ENCODE results near the gene GPSM1.

Gene GPSM1

GRCh38 chr9:136292026-136292538 lies 35.3 kb upstream of the GPSM1 start:
- no peak for DNase-seq

GRCh38 chr9:136292591-136293448 lies 34.5 kb upstream of the GPSM1 start:
- DNase-seq = no peak

GRCh38 chr9:136293476-136294077 lies 33.8 kb upstream of the GPSM1 start:
- DNase-seq = no peak

- DNase-seq = no peak
Observed at GRCh38 chr9:136294437-136294836, 32.9 kb upstream of the GPSM1 start.

- DNase-seq = no peak
Observed at GRCh38 chr9:136295055-136295454, 32.3 kb upstream of the GPSM1 start.

GRCh38 chr9:136295542-136296433 lies 31.6 kb upstream of the GPSM1 start:
- no peak for DNase-seq

GRCh38 chr9:136296434-136297015 lies 30.8 kb upstream of the GPSM1 start:
- DNase-seq = no peak

- no peak for DNase-seq
Observed at GRCh38 chr9:136297016-136297691, 30.2 kb upstream of the GPSM1 start.

GRCh38 chr9:136297766-136298735 lies 29.3 kb upstream of the GPSM1 start:
- no peak for DNase-seq

GRCh38 chr9:136299116-136299515 lies 28.2 kb upstream of the GPSM1 start:
- DNase-seq = no peak

- no peak for DNase-seq
Observed at GRCh38 chr9:136299541-136299940, 27.8 kb upstream of the GPSM1 start.

GRCh38 chr9:136300016-136300545 lies 27.3 kb upstream of the GPSM1 start:
- no peak for DNase-seq

GRCh38 chr9:136300866-136301265 lies 26.5 kb upstream of the GPSM1 start:
- no peak for DNase-seq

GRCh38 chr9:136302527-136302926 lies 24.8 kb upstream of the GPSM1 start:
- no peak for DNase-seq

- no peak for DNase-seq
Observed at GRCh38 chr9:136303066-136303824, 24.1 kb upstream of the GPSM1 start.

GRCh38 chr9:136303825-136304416 lies 23.4 kb upstream of the GPSM1 start, which contains the start of gene CCDC187:
TSS of gene CCDC187 (minus strand) at chr9:136304094. CDS start at chr9:136303830, 264 bp downstream.
- no peak for DNase-seq

- no peak for DNase-seq
Observed at GRCh38 chr9:136304456-136304855, 22.9 kb upstream of the GPSM1 start.

GRCh38 chr9:136304981-136305380 lies 22.4 kb upstream of the GPSM1 start:
- no peak for DNase-seq

- DNase-seq = no peak
Observed at GRCh38 chr9:136305804-136306203, 21.5 kb upstream of the GPSM1 start.
